Stomach (tissue), 9 donors: ENCODE measurements around the gene CC2D2B. TPM values are rescaled to one million over a fixed set of nuclear protein-coding genes. Genes with fewer than 3 reads are reported as not detected.
"Not testable (repeated sequence)": the region's sequence is repeated elsewhere in the genome, so short reads cannot be mapped to it uniquely, and the experiment has no call there.

Source experiments
- DNase-seq, 2 donors: peaks; one replicate each; pipeline versions ENCODE4 v3.0.0 to v3.0.0-alpha.2; 2013 to 2019
- H3K27ac ChIP-seq, 5 donors: fragments of 200-600 bp in 4 of 5; sonication (generic) in 4 of 5; one replicate each; pipeline ENCODE4 v1.5.1; 2013 to 2019; ENCODE audit warnings: mild to moderate bottlenecking in 1 of 5, moderate library complexity in 1 of 5
- H3K27me3 ChIP-seq, 3 donors: fragments of 200-600 bp; sonication (generic); one replicate each; pipeline ENCODE4 v1.5.1; 2017 to 2019; ENCODE audit warnings: mixed run types in 1 of 3
- H3K36me3 ChIP-seq, 4 donors: fragments of 200-600 bp; sonication (generic); 1 replicate in 3 of 4; 2 replicates in 1 of 4; pipeline ENCODE4 v1.5.1; 2016 to 2019
- H3K4me1 ChIP-seq, 4 donors: fragments of 200-600 bp; sonication (generic); one replicate each; pipeline ENCODE4 v1.5.1; 2016 to 2019
- H3K4me3 ChIP-seq, 4 donors: fragments of 200-600 bp; sonication (generic) in 3 of 4; one replicate each; pipeline ENCODE4 v1.5.1; 2016 to 2019; ENCODE audit warnings: mild to moderate bottlenecking in 1 of 4
- H3K9me3 ChIP-seq, 4 donors: fragments of 200-600 bp; sonication (generic); one replicate each; pipeline ENCODE4 v1.5.1; 2016 to 2019
- CTCF ChIP-seq, 7 experiments: fragments of 450-650 bp in 4 of 7; fragments of 200-600 bp in 3 of 7; sonication (generic) in 3 of 7; IDR thresholded peaks; one replicate each; pipeline ENCODE4 v1.5.1; 2016 to 2019; ENCODE audit warnings: antibody characterized with exemption in 7 of 7, control low read depth in 2 of 7, mild to moderate bottlenecking in 1 of 7
- EP300 ChIP-seq: sonication (generic); formaldehyde crosslinking; IDR thresholded peaks from one replicate; pipeline ENCODE4 v1.6.1; 2017; ENCODE audit warnings: antibody characterized with exemption
- POLR2A ChIP-seq, 4 donors: fragments of 450-650 bp; IDR thresholded peaks; one replicate each; pipeline ENCODE4 v1.6.1; 2016; ENCODE audit warnings: antibody characterized with exemption in 4 of 4, control low read depth in 2 of 4, mild to moderate bottlenecking in 1 of 4, moderate library complexity in 1 of 4
- POLR2AphosphoS5 ChIP-seq, 3 donors: sonication (generic); formaldehyde crosslinking; IDR thresholded peaks; one replicate each; pipeline ENCODE4 v1.6.1; 2016; ENCODE audit warnings: antibody characterized with exemption in 3 of 3
- WGBS, 5 donors: extraction: QIAGEN DNeasy Blood & Tissue Kit in 3 of 5; methylation state at CpG; one replicate each; pipeline versions ENCODE4 v1.1.5 to v1.1.7; 2013 to 2018; 5-methylcytosine and 5-hydroxymethylcytosine counted together
- intact Hi-C: fragments of 100-400 bp; cut with DNase I; formaldehyde crosslinking; loops from one replicate; pipeline ENCODE4 v1.15.1; 2023; ENCODE audit warnings: low total_unique reads
- polyA plus RNA-seq, 3 donors: library from polyadenylated mRNA; stranded (reverse); fragments of 200-250 nt; gene quantifications; one replicate each; pipeline ENCODE4 v1.2.3, GENCODE V29; 2013
- total RNA-seq, 5 donors: library from RNA; depleted of rRNA; stranded (reverse); fragments of >200 nt; gene quantifications; one replicate each; pipeline versions ENCODE4 v1.1.0 to v1.2.3, GENCODE V29; 2014 to 2016
- donor health status: healthy with polysubstance abuse.
- donor health status: Bipolar disorder and iron deficiency.
- donor health status: healthy.

CC2D2B gene
- total and polyA plus RNA-seq, 8 donors, result 0.12 to 9.2 (median 1.2) TPM; not detected in 3

- Histone ChIP-seq H3K4me3 (no peak overlapping the region), H3K27ac (no peak overlapping the region), H3K9me3 (no peaks in the 10 kb centered on the region), H3K4me1 (peaks cover 3 to 11% (median 6%) of the 10 kb centered on the region in 4 donors), H3K27me3 (no peaks in the 10 kb centered on the region), H3K36me3 (peaks cover 0 to under 1% (median 0%) of the 10 kb centered on the region in 4 donors)
- WGBS, 5 donors, result 91 to 96% (median 94%) methylated on average over 2 of the region's 2 CpGs
- DNase-seq, result no peak
- TF ChIP-seq POLR2AphosphoS5 (IDR thresholded peaks at IDR 0.05) (no peak), POLR2A (IDR thresholded peaks at IDR 0.05) (no peak), CTCF (IDR thresholded peaks at IDR 0.05) (no peak), EP300 (no peak)
- intact Hi-C loops, result no loop called here
Measured at GRCh38 chr10:95909561-95909960, 1.8 kb downstream of the CC2D2B start.

DNA sequence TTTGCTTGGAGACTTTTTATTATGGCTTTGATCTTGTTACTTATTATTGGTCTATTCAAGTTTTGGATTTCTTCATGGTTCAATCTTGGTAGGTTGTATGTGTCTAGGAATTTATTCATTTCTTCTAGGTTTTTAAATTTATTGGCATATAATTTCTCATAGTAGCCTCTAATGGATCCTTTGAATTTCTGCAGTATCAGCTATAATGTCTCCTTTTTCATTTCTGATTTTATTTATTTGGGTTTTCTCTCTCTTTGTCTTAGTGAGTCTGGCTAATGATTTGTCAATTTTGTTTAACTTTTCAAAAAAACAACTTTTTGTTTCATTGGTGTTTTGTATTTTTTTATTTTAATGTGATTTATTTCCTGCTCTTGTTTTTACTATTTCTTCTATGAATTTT, 8.3 kb downstream of the CC2D2B start:
- H3K4me1 ChIP-seq, intact Hi-C loops: not testable (repeated sequence)

GRCh38 chr10:95920798-95921426, 13.1 kb downstream of the CC2D2B start:
- 78 to 92% (median 89%) methylated on average over 5 to 6 of the region's 6 CpGs for whole genome bisulfite sequencing, 5 donors
- Histone ChIP-seq H3K4me1 (no peaks in the 10 kb centered on the region), H3K9me3 (no peaks in the 10 kb centered on the region), H3K4me3 (no peak overlapping the region), H3K27ac (no peak overlapping the region), H3K27me3 (no peaks in the 10 kb centered on the region), H3K36me3 (no peaks in the 10 kb centered on the region)
- no peak for DNase-seq
- intact Hi-C loops, result no loop called here
- TF ChIP-seq EP300 (no peak), POLR2A (IDR thresholded peaks at IDR 0.05) (no peak), CTCF (IDR thresholded peaks at IDR 0.05) (no peak), POLR2AphosphoS5 (IDR thresholded peaks at IDR 0.05) (no peak)

More for the DNA sequence above, 8.3 kb downstream of the CC2D2B start:
- not testable (repeated sequence) for H3K27ac ChIP-seq, H3K36me3 ChIP-seq, H3K4me3 ChIP-seq, H3K9me3 ChIP-seq, H3K27me3 ChIP-seq, DNase-seq

- no peak for TF ChIP-seq POLR2AphosphoS5 (IDR thresholded peaks at IDR 0.05)
- TF ChIP-seq EP300, result no peak
- no peak for TF ChIP-seq CTCF (IDR thresholded peaks at IDR 0.05)
- no peak for TF ChIP-seq POLR2A (IDR thresholded peaks at IDR 0.05)
- WGBS, 5 donors, result 31 to 59% (median 49%) methylated on average over 3 of the region's 3 CpGs
- no peaks in the 10 kb centered on the region for H3K27me3 ChIP-seq
- no peaks in the 10 kb centered on the region for H3K36me3 ChIP-seq
- no peak overlapping the region for H3K27ac ChIP-seq
- DNase-seq, result peak in 1 of 2 donors; percentile 10
- no peaks in the 10 kb centered on the region for H3K9me3 ChIP-seq
- no peak overlapping the region for H3K4me3 ChIP-seq
- H3K4me1 ChIP-seq, result no peaks in the 10 kb centered on the region
- intact Hi-C loops, result no loop called here
Measured at GRCh38 chr10:95925033-95925432, 17.3 kb downstream of the CC2D2B start.

DNA sequence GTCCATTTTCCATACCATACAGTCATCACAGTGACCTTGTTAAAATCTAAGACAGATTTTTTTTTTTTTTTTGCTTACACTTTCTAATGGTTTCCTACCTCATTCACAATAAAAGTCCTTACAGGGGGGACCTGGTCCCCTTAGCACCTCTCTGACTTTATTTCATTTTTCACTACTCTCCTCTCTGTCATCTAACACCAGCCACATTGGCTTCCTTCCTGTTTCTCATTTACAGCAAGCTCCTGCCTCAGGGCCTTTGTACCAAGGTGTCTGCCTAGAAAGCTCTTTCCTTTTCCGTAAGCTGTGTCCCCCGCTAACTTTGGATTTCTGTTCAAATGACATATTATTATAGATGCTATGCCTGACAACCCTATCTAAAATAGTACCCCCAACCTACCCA, 27.7 kb downstream of the CC2D2B start:
- peaks cover 0 to 8% (median 0%) of the 10 kb centered on the region in 4 donors for H3K36me3 ChIP-seq
- no peaks in the 10 kb centered on the region for H3K27me3 ChIP-seq
- intact Hi-C loops, result no loop called here
- no peak for DNase-seq
- peaks cover 0 to 11% (median 10%) of the 10 kb centered on the region in 4 donors for H3K9me3 ChIP-seq
- TF ChIP-seq EP300 (no peak), CTCF (IDR thresholded peaks at IDR 0.05) (no peak), POLR2A (IDR thresholded peaks at IDR 0.05) (no peak), POLR2AphosphoS5 (IDR thresholded peaks at IDR 0.05) (no peak)
- no peak overlapping the region for H3K27ac ChIP-seq
- 87 to 96% (median 94%) methylated on average over 2 of the region's 2 CpGs for WGBS, 5 donors
- H3K4me1 ChIP-seq, result no peaks in the 10 kb centered on the region
- no peak overlapping the region for H3K4me3 ChIP-seq
